ENCODE data around the gene ATOX1. TPM values are rescaled to one million over a fixed set of nuclear protein-coding genes. Genes with fewer than 3 reads are reported as not detected.

ATOX1 gene
- total RNA-seq, 4 donors from 2014 or later, result 59.5 to 125 (median 109) TPM

- no peak for TF ChIP-seq CTCF (IDR thresholded peaks at IDR 0.05; ENCODE audit: low read depth)
These were observed 6.4 kb upstream of the ATOX1 start for GRCh38 chr5:151764801-151765200.

- TF ChIP-seq CTCF (IDR thresholded peaks at IDR 0.05; ENCODE audit: low read depth), result no peak
These were observed 346 bp downstream of the ATOX1 start for GRCh38 chr5:151758141-151758429.

GRCh38 chr5:151757233-151758140, 944 bp downstream of the ATOX1 start:
- TF ChIP-seq CTCF (IDR thresholded peaks at IDR 0.05; ENCODE audit: low read depth), result no peak

- TF ChIP-seq CTCF (IDR thresholded peaks at IDR 0.05; ENCODE audit: low read depth), result no peak
These were observed 3.0 kb downstream of the ATOX1 start for GRCh38 chr5:151755383-151755782.

GRCh38 chr5:151751593-151751992, 6.8 kb downstream of the ATOX1 start:
- no peak for TF ChIP-seq CTCF (IDR thresholded peaks at IDR 0.05; ENCODE audit: low read depth)

GRCh38 chr5:151751091-151751490, 7.3 kb downstream of the ATOX1 start:
- no peak for TF ChIP-seq CTCF (IDR thresholded peaks at IDR 0.05; ENCODE audit: low read depth)

- TF ChIP-seq CTCF (IDR thresholded peaks at IDR 0.05; ENCODE audit: low read depth), result no peak
These were observed 8.3 kb downstream of the ATOX1 start for GRCh38 chr5:151750121-151750520.
